Measurements from ENCODE around the gene NOC4L. TPM values are rescaled to one million over a fixed set of nuclear protein-coding genes. Genes with fewer than 3 reads are reported as not detected.

The NOC4L gene
- total RNA-seq, 1 experiment from 2014 or later: 36.5 TPM

- no peaks in the 10 kb centered on the region for H3K4me1 Mint-ChIP-seq
- H3K23me2 ChIP-seq (ENCODE audit: insufficient read length, low read depth, low read length, poor library complexity, severe bottlenecking): no peaks in the 10 kb centered on the region
- H3K9me3 Mint-ChIP-seq: peaks cover 41 to 50% of the 10 kb centered on the region in 2 experiments
- no CpG with 5 or more reads among the region's 3 CpGs for WGBS (ENCODE audit: extremely low coverage, insufficient read length, low lambda C conversion rate)
- H2BK120ac ChIP-seq (ENCODE audit: low read depth, low read length, poor library complexity, severe bottlenecking): no peak overlapping the region
- no peak overlapping the region for H2AFZ ChIP-seq (ENCODE audit: low read length)
- no peaks in the 10 kb centered on the region for H3K27me3 ChIP-seq (ENCODE audit: insufficient read depth, low read length)
- H3K4ac ChIP-seq (ENCODE audit: low read depth, low read length): no peak overlapping the region
- no peak overlapping the region for H3K9ac ChIP-seq (ENCODE audit: extremely low read depth, insufficient read length, low read length)
- H3T11ph ChIP-seq (ENCODE audit: low read length): no peak overlapping the region
- H3K4me1 ChIP-seq (ENCODE audit: insufficient read depth, low read length): no peaks in the 10 kb centered on the region
- no peak overlapping the region for H3K4me3 Mint-ChIP-seq
- no peak overlapping the region for H4K91ac ChIP-seq (ENCODE audit: insufficient read length, low read depth, low read length)
- H2BK5ac ChIP-seq (ENCODE audit: insufficient read length, low read length): no peak overlapping the region
- H2AK5ac ChIP-seq (ENCODE audit: insufficient read length, low read length): no peak overlapping the region
- no peak overlapping the region for H3K56ac ChIP-seq (ENCODE audit: insufficient read length, low read depth, low read length)
- H2BK20ac ChIP-seq (ENCODE audit: low read depth, low read length, poor library complexity, severe bottlenecking): no peak overlapping the region
- DNase-seq: no peak
- TF ChIP-seq CTCF (conservative IDR thresholded peaks at IDR 0.05): no peak
- H3K14ac ChIP-seq (ENCODE audit: insufficient read depth, low read length): no peak overlapping the region
- no peak overlapping the region for H2BK15ac ChIP-seq (ENCODE audit: low read depth, low read length)
- no peak overlapping the region for H3K27ac Mint-ChIP-seq
- H3K79me1 ChIP-seq (ENCODE audit: insufficient read depth, low read depth, low read length, poor library complexity, severe bottlenecking): no peaks in the 10 kb centered on the region
- peaks cover 55 to 69% (median 58%) of the 10 kb centered on the region in 3 experiments for H3K36me3 Mint-ChIP-seq (ENCODE audit: insufficient read depth in 1 of 3, low read depth in 3 of 3)
- H4K8ac ChIP-seq (replicated peaks; ENCODE audit: insufficient read length, low read depth, low read length): no peak overlapping the region
- H3K79me2 ChIP-seq (ENCODE audit: insufficient read depth, low read length): no peaks in the 10 kb centered on the region
- H3K27ac ChIP-seq (ENCODE audit: insufficient read length, low read depth, low read length): no peak overlapping the region
- peaks cover 32% of the 10 kb centered on the region for H3K27me3 Mint-ChIP-seq (ENCODE audit: low read depth)
- H2BK12ac ChIP-seq (ENCODE audit: insufficient read length, low read depth, low read length): no peak overlapping the region
- H3K4me2 ChIP-seq (ENCODE audit: insufficient read depth, insufficient read length, low read length): no peak overlapping the region
- H4K20me1 ChIP-seq (ENCODE audit: control insufficient read depth, insufficient read depth, insufficient read length): no peaks in the 10 kb centered on the region
- H3K9me3 ChIP-seq (ENCODE audit: control insufficient read depth, low read depth, low read length): peaks cover 21% of the 10 kb centered on the region
- H4K5ac ChIP-seq (ENCODE audit: insufficient read length, low read depth, low read length): no peak overlapping the region
- H3K23ac ChIP-seq (ENCODE audit: insufficient read length, low read depth, low read length): no peak overlapping the region
- H3K18ac ChIP-seq (ENCODE audit: insufficient read length, low read depth, low read length): no peak overlapping the region
Observed at GRCh38 chr12:132129007-132129406, 15.2 kb upstream of the NOC4L start.
